Lower leg skin (tissue), 3 donors: ENCODE data around the gene NUTM2B.
"Not testable (repeated sequence)": the region's sequence is repeated elsewhere in the genome, so short reads cannot be mapped to it uniquely, and the experiment has no call there.

Experiments used
- CTCF ChIP-seq, 3 donors: fragments of 450-650 bp; IDR thresholded peaks; one replicate each; pipeline ENCODE4 v1.5.1; 2016; ENCODE audit warnings: antibody characterized with exemption in 3 of 3, mild to moderate bottlenecking in 3 of 3, moderate library complexity in 2 of 3
- POLR2A ChIP-seq, 2 donors: fragments of 450-650 bp; IDR thresholded peaks; one replicate each; pipeline ENCODE4 v1.6.1; 2016 to 2017; ENCODE audit warnings: antibody characterized with exemption in 2 of 2, mild to moderate bottlenecking in 1 of 2, moderate library complexity in 1 of 2

- not testable (repeated sequence) for TF ChIP-seq CTCF, POLR2A (IDR thresholded peaks at IDR 0.05)
These were observed at the start of gene NUTM2B for GRCh38 chr10:79702927-79703326.
